SK-N-MC (cell line): ENCODE measurements around the gene PRR5L.

ENCODE experiments used
- EZH2 ChIP-seq: fragments of 200-600 bp; sonication (generic); IDR thresholded peaks from one replicate; pipeline ENCODE4 v1.6.1; 2017; ENCODE audit warnings: antibody characterized with exemption
- FOXP2 ChIP-seq: optimal IDR thresholded peaks from 2 replicates; pipeline ENCODE3; 2011; ENCODE audit warnings: mild to moderate bottlenecking, moderate library complexity; ENCODE audit not compliant: insufficient read depth; ENCODE audit errors: extremely low read length, control extremely low read depth
- POLR2AphosphoS5 ChIP-seq: IDR thresholded peaks from 2 replicates; pipeline ENCODE4 v1.6.1; 2012; ENCODE audit warnings: mild to moderate bottlenecking, low read depth, low read length, borderline replicate concordance

GRCh38 chr11:36268337-36268985 lies 27.6 kb upstream of the PRR5L start:
- TF ChIP-seq EZH2: no peak
- no peak for TF ChIP-seq POLR2AphosphoS5
- no peak for TF ChIP-seq FOXP2
